Endodermal cell (in vitro differentiated cells): ENCODE results near the gene RILPL2. TPM values are rescaled to one million over a fixed set of nuclear protein-coding genes. Genes with fewer than 3 reads are reported as not detected.
"Not testable (repeated sequence)": the region's sequence is repeated elsewhere in the genome, so short reads cannot be mapped to it uniquely, and the experiment has no call there.

Experiments used
- DNase-seq: peaks from one replicate; pipeline ENCODE4 v3.0.0-alpha.2; 2017
- H3K27ac ChIP-seq: 2 replicates; pipeline ENCODE4 v1.5.1; 2013; ENCODE audit warnings: mild to moderate bottlenecking, low read depth, low read length, moderate library complexity
- H3K27me3 ChIP-seq: 2 replicates; pipeline ENCODE4 v1.6.1; 2013; ENCODE audit warnings: mild to moderate bottlenecking, low read length, moderate library complexity; ENCODE audit not compliant: insufficient read depth, control insufficient read depth, poor library complexity, severe bottlenecking
- H3K36me3 ChIP-seq: 2 replicates; pipeline ENCODE4 v1.7.0; 2013; ENCODE audit warnings: mild to moderate bottlenecking, low read length, moderate library complexity; ENCODE audit not compliant: control insufficient read depth, insufficient read depth
- H3K4me1 ChIP-seq: one replicate; pipeline ENCODE4 v1.7.0; 2013; ENCODE audit warnings: low read length; ENCODE audit not compliant: control insufficient read depth, insufficient read depth
- H3K4me3 ChIP-seq: 2 replicates; pipeline ENCODE4 v1.5.1; 2013; ENCODE audit warnings: mild to moderate bottlenecking, low read length, moderate library complexity
- H3K9ac ChIP-seq: 2 replicates; pipeline ENCODE4 v1.6.1; 2013; ENCODE audit warnings: mild to moderate bottlenecking, low read length, moderate library complexity; ENCODE audit not compliant: poor library complexity, severe bottlenecking; ENCODE audit errors: extremely low read depth
- H3K9me3 ChIP-seq: 2 replicates; pipeline ENCODE4 v1.6.1; 2013; ENCODE audit warnings: mild to moderate bottlenecking, low read length, moderate library complexity; ENCODE audit not compliant: control insufficient read depth
- H3K27ac Mint-ChIP-seq: 2 replicates; pipeline ENCODE4 v1.8.0; 2020; ENCODE audit warnings: mixed read lengths
- H3K27me3 Mint-ChIP-seq: 2 replicates; pipeline ENCODE4 v1.8.0; 2021; ENCODE audit warnings: mild to moderate bottlenecking, mixed read lengths; ENCODE audit not compliant: insufficient read depth
- H3K36me3 Mint-ChIP-seq: 2 replicates; pipeline ENCODE4 v1.8.0; 2020; ENCODE audit warnings: low read depth, mixed read lengths
- H3K4me1 Mint-ChIP-seq: 2 replicates; pipeline ENCODE4 v1.8.0; 2020; ENCODE audit warnings: mixed read lengths
- H3K4me3 Mint-ChIP-seq: 2 replicates; pipeline ENCODE4 v1.8.0; 2020; ENCODE audit warnings: mild to moderate bottlenecking, moderate library complexity, mixed read lengths
- H3K9me3 Mint-ChIP-seq: 2 replicates; pipeline ENCODE4 v1.8.0; 2020; ENCODE audit warnings: mild to moderate bottlenecking, mixed read lengths
- CTCF ChIP-seq: fragments of 200-600 bp; sonication (generic); conservative IDR thresholded peaks from 2 replicates; pipeline ENCODE4 v1.5.0; 2021; ENCODE audit warnings: antibody characterized with exemption, mild to moderate bottlenecking
- WGBS, 2 experiments: methylation state at CpG; one replicate each; pipeline versions ENCODE4 v1.1.5 to v1.1.7; 2013; ENCODE audit warnings: missing lambda C conversion rate in 2 of 2, mixed read lengths in 1 of 2; ENCODE audit not compliant: insufficient coverage in 1 of 2, insufficient read length in 1 of 2; 5-methylcytosine and 5-hydroxymethylcytosine counted together
- total RNA-seq, 2 donors: library from RNA; stranded (reverse); fragmentation: NEBNext Ultra II Directional in 1 of 2; extraction: Animal tissue kit (Norgen Biotek cat#: 25700) in 1 of 2; gene quantifications; 2 replicates in 1 of 2; 3 replicates in 1 of 2; pipeline ENCODE4 v1.2.1, GENCODE V29; 2021

The RILPL2 gene
- total RNA-seq, 2 donors from 2014 or later, result 2.6 TPM

GRCh38 chr12:123387508-123388176 lies 48.8 kb downstream of the RILPL2 start:
- no peaks in the 10 kb centered on the region for H3K9me3 Mint-ChIP-seq
- Histone ChIP-seq H3K4me1 (peaks cover 4% of the 10 kb centered on the region), H3K4me3 (peak overlapping the region; percentile 82), H3K27me3 (no peaks in the 10 kb centered on the region), H3K9me3 (no peaks in the 10 kb centered on the region), H3K27ac (no peak overlapping the region), H3K9ac (no peak overlapping the region), H3K36me3 (peaks cover 24% of the 10 kb centered on the region)
- peak; percentile 70 for DNase-seq
- peaks cover 25% of the 10 kb centered on the region for H3K36me3 Mint-ChIP-seq
- peak overlapping the region; percentile 68 for H3K4me3 Mint-ChIP-seq
- H3K27ac Mint-ChIP-seq, result peak overlapping the region; percentile 74
- no peak for TF ChIP-seq CTCF
- no peaks in the 10 kb centered on the region for H3K27me3 Mint-ChIP-seq
- 81% methylated on average over 7 to 8 of the region's 8 CpGs for WGBS, 2 experiments
- H3K4me1 Mint-ChIP-seq, result peaks cover 19% of the 10 kb centered on the region

- not testable (repeated sequence) for H3K27me3 ChIP-seq, H3K9ac ChIP-seq, H3K27me3 Mint-ChIP-seq, H3K4me3 Mint-ChIP-seq, H3K36me3 Mint-ChIP-seq, H3K4me3 ChIP-seq, H3K9me3 Mint-ChIP-seq, DNase-seq, H3K36me3 ChIP-seq, H3K9me3 ChIP-seq, H3K27ac Mint-ChIP-seq, H3K27ac ChIP-seq, H3K4me1 ChIP-seq
- H3K4me1 Mint-ChIP-seq, result peaks cover 18% of the 10 kb centered on the region
- WGBS, 2 experiments, result 84 to 98% methylated on average over 4 to 9 of the region's 9 CpGs
Observed at GRCh38 chr12:123385536-123385935, 50.9 kb downstream of the RILPL2 start.

- no peaks in the 10 kb centered on the region for H3K27me3 ChIP-seq
- peak overlapping the region; percentile 89 for H3K4me3 ChIP-seq
- H3K9ac ChIP-seq, result peak overlapping the region; percentile 54
- H3K4me1 Mint-ChIP-seq, result peaks cover 12% of the 10 kb centered on the region
- H3K27me3 Mint-ChIP-seq, result no peaks in the 10 kb centered on the region
- WGBS, 2 experiments, result 9% methylated on average over 1 of the region's 1 CpG; no CpG with 5 or more reads in 1 of the 2 experiments
- no peak overlapping the region for H3K27ac Mint-ChIP-seq
- H3K36me3 Mint-ChIP-seq, result no peaks in the 10 kb centered on the region
- TF ChIP-seq CTCF, result no peak
- DNase-seq, result no peak
- no peaks in the 10 kb centered on the region for H3K9me3 ChIP-seq
- peaks cover 4% of the 10 kb centered on the region for H3K4me1 ChIP-seq
- peak overlapping the region; percentile 90 for H3K4me3 Mint-ChIP-seq
- no peaks in the 10 kb centered on the region for H3K36me3 ChIP-seq
- H3K27ac ChIP-seq, result no peak overlapping the region
- H3K9me3 Mint-ChIP-seq, result no peaks in the 10 kb centered on the region
Observed at GRCh38 chr12:123384994-123385376, 51.5 kb downstream of the RILPL2 start.
